DND-41 (cell line): ENCODE measurements around the gene CMBL.

Experiments used
- ATAC-seq: fragments of 200-7000 bp; cut with Tn5 transposase; 3 replicates; pipeline ENCODE4 v1.9.1; 2021; ENCODE audit warnings: low read depth; ENCODE audit not compliant: insufficient read depth
- DNase-seq: peaks from one replicate; pipeline ENCODE4 v3.0.0-alpha.2; 2020
- H2AFZ ChIP-seq: 2 replicates; pipeline ENCODE4 v1.6.0; 2012; ENCODE audit warnings: low read depth, low read length
- H3K27ac ChIP-seq: 2 replicates; pipeline ENCODE4 v1.5.1; 2012; ENCODE audit warnings: low read length, inconsistent platforms
- H3K27me3 ChIP-seq: fragments of 200-600 bp; sonication (generic); 2 replicates; pipeline ENCODE4 v1.6.0; 2012; ENCODE audit warnings: low read length, mild to moderate bottlenecking, inconsistent platforms; ENCODE audit not compliant: insufficient read depth, poor library complexity
- H3K36me3 ChIP-seq: 2 replicates; pipeline ENCODE4 v1.5.1; 2012; ENCODE audit warnings: low read length, inconsistent platforms; ENCODE audit not compliant: insufficient read depth
- H3K4me1 ChIP-seq: 2 replicates; pipeline ENCODE4 v1.5.1; 2012; ENCODE audit warnings: mild to moderate bottlenecking, low read length; ENCODE audit not compliant: insufficient read depth
- H3K4me2 ChIP-seq: 2 replicates; pipeline ENCODE4 v1.6.0; 2012; ENCODE audit warnings: mild to moderate bottlenecking, moderate library complexity, low read length, inconsistent platforms; ENCODE audit not compliant: insufficient read depth
- H3K4me3 ChIP-seq, 2 experiments: fragments of 200-600 bp in 1 of 2; shearing (Covaris generic) in 1 of 2; 2 replicates each; pipeline ENCODE4 v1.5.1; 2012 to 2016; ENCODE audit warnings: inconsistent platforms in 2 of 2, low read length in 2 of 2, mild to moderate bottlenecking in 2 of 2, low read depth in 1 of 2, moderate library complexity in 1 of 2
- H3K79me2 ChIP-seq: 2 replicates; pipeline ENCODE4 v1.6.0; 2012; ENCODE audit warnings: low read length, inconsistent platforms; ENCODE audit not compliant: insufficient read depth
- H3K9ac ChIP-seq: 2 replicates; pipeline ENCODE4 v1.6.0; 2012; ENCODE audit warnings: low read depth, mild to moderate bottlenecking, inconsistent platforms, low read length, moderate library complexity
- H3K9me3 ChIP-seq: 2 replicates; pipeline ENCODE4 v1.5.1; 2012; ENCODE audit warnings: low read length, moderate library complexity, mild to moderate bottlenecking, inconsistent platforms; ENCODE audit not compliant: insufficient read depth, severe bottlenecking
- H4K20me1 ChIP-seq: 2 replicates; pipeline ENCODE4 v1.6.0; 2012; ENCODE audit warnings: low read length; ENCODE audit not compliant: insufficient read depth
- EZH2 ChIP-seq: IDR thresholded peaks from 3 replicates; pipeline ENCODE4 v1.6.1; 2012; ENCODE audit warnings: borderline replicate concordance, low read depth, mild to moderate bottlenecking, moderate library complexity, low read length, inconsistent platforms; ENCODE audit not compliant: severe bottlenecking
- TF ChIP-seq, protein P1 (sequence below): IDR thresholded peaks from 2 replicates; pipeline ENCODE4 v1.5.1; 2012; ENCODE audit warnings: borderline replicate concordance, low read length, moderate library complexity, mild to moderate bottlenecking; ENCODE audit not compliant: poor library complexity, severe bottlenecking; ENCODE audit errors: extremely low read depth

CMBL gene

DNA sequence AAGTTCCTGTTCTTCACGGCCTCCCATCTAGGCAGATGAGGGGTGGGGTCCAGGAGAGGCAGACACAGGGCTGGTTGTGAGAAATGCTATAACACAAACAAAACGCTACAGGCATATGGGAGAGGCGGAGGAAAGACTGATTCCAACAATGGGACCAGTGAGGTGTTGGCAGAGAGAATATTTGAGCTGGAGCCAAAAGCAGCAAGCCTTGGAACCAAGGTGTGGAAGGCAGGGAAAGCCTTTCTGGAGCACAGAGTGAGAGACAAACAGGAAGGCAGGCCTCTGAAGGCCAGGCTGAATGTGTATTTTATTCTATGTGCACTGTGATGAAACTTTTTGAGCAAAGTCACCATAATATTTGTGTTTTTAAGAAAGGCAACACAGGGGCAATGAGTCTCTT lies 60.9 kb downstream of the CMBL start:
- Histone ChIP-seq H3K79me2 (peaks cover 44% of the 10 kb centered on the region), H3K4me2 (no peak overlapping the region)
- no peak for DNase-seq

DNA sequence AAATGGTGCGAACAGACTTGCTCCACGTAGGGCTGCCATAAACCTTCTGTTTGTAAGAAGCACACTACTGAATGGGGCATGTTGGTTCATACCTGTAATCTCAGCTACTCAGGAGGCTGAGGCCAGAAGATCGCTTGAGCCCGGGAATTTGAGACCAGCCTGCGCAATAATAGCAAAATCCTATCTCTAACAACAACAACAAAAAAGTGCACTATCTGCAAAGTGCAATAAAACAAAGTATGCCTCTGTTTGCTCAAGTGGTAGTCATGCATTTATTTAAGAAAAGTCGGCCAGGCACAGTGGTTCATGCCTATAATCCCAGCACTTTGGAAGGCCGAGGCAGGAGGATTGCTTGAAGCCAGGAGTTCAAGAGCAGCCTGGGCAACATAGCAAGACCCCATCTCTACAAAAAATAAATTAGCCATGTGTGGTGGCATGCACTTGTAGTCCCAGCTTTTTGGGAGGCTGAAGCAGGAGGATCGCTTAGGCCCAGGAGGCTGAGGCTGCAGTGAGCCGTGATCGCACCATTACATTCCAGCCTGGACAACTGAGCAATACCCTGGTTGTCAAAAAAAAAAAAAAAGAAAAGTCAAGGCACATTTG lies 63.3 kb downstream of the CMBL start:
- DNase-seq (no peak), ATAC-seq (no peak)
- Histone ChIP-seq H3K4me2 (no peak overlapping the region), H3K4me1 (peaks cover 14% of the 10 kb centered on the region), H2AFZ (no peak overlapping the region), H3K9ac (no peak overlapping the region), H3K27me3 (no peaks in the 10 kb centered on the region), H3K27ac (no peak overlapping the region), H3K79me2 (peaks cover 26% of the 10 kb centered on the region), H4K20me1 (no peaks in the 10 kb centered on the region), H3K4me3 (no peak overlapping the region), H3K9me3 (no peaks in the 10 kb centered on the region), H3K36me3 (no peaks in the 10 kb centered on the region)
- TF ChIP-seq, protein P1, sequence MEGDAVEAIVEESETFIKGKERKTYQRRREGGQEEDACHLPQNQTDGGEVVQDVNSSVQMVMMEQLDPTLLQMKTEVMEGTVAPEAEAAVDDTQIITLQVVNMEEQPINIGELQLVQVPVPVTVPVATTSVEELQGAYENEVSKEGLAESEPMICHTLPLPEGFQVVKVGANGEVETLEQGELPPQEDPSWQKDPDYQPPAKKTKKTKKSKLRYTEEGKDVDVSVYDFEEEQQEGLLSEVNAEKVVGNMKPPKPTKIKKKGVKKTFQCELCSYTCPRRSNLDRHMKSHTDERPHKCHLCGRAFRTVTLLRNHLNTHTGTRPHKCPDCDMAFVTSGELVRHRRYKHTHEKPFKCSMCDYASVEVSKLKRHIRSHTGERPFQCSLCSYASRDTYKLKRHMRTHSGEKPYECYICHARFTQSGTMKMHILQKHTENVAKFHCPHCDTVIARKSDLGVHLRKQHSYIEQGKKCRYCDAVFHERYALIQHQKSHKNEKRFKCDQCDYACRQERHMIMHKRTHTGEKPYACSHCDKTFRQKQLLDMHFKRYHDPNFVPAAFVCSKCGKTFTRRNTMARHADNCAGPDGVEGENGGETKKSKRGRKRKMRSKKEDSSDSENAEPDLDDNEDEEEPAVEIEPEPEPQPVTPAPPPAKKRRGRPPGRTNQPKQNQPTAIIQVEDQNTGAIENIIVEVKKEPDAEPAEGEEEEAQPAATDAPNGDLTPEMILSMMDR = no peak
- no peak for TF ChIP-seq EZH2

More for the DNA sequence above, 60.9 kb downstream of the CMBL start:
- Histone ChIP-seq H3K27ac (no peak overlapping the region), H3K27me3 (no peaks in the 10 kb centered on the region), H4K20me1 (peaks cover 10% of the 10 kb centered on the region), H3K9ac (no peak overlapping the region), H3K9me3 (no peaks in the 10 kb centered on the region), H3K36me3 (peaks cover 10% of the 10 kb centered on the region), H3K4me1 (peaks cover 21% of the 10 kb centered on the region), H2AFZ (no peak overlapping the region), H3K4me3 (no peak overlapping the region)
- TF ChIP-seq, protein P1 = no peak
- no peak for TF ChIP-seq EZH2
- ATAC-seq = no peak

DNA sequence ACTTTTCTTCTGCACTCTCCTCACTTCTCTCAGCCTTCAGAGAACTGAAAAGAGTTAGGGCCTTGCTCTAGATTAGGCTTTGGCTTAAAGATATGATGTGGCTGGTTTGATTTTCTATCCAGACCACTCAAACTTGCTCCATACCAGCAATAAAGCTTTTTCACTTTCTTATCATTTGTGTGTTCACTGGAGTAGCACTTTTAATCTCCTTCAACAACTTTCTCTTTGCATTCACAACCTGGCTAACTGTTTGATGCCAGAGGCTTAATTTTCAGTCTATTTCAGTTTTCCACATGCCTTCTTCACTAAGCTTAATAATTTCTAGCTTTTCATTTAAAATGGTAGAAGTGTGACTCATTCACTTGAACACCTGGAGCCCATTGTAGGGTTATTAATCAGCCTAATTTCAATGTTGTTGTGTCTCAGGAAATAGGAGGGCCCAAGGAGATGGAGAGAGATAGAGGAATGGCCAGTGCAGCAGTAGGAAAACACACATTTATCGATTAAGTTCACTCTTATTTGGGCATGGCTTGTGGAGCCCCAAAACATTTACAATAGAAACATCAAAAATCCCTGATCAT lies 64.0 kb downstream of the CMBL start:
- peaks cover 19% of the 10 kb centered on the region for H3K79me2 ChIP-seq
- TF ChIP-seq EZH2 = no peak
- TF ChIP-seq, protein P1 = no peak
- no peak overlapping the region for H3K9ac ChIP-seq
- no peaks in the 10 kb centered on the region for H4K20me1 ChIP-seq
- H3K9me3 ChIP-seq = no peaks in the 10 kb centered on the region
- ATAC-seq (no peak), DNase-seq (no peak)
- H3K27ac ChIP-seq = no peak overlapping the region
- no peaks in the 10 kb centered on the region for H3K36me3 ChIP-seq
- H2AFZ ChIP-seq = no peak overlapping the region
- H3K27me3 ChIP-seq = no peaks in the 10 kb centered on the region
- peaks cover 10% of the 10 kb centered on the region for H3K4me1 ChIP-seq
- H3K4me3 ChIP-seq = no peak overlapping the region
- no peak overlapping the region for H3K4me2 ChIP-seq
